GM12878 (cell line): ENCODE measurements around the gene ATXN1. TPM values are rescaled to one million over a fixed set of nuclear protein-coding genes. Genes with fewer than 3 reads are reported as not detected.

Experiments
- ATAC-seq: fragments of 200-7000 bp; cut with Tn5 transposase; 3 replicates; pipeline ENCODE4 v1.9.1; 2020; ENCODE audit warnings: mild to moderate bottlenecking, moderate library complexity
- BruUV-seq: library from RNA; stranded (reverse); fragments of 400-500 nt; replicated peaks from 2 replicates; lab custom pipeline; 2021; lab: Mats Ljungman, UMichigan
- CTCF ChIA-PET: fragments of 300-600 bp; sonication (Branson Sonifier 250); formaldehyde crosslinking; extraction: SDS; loops from one replicate; lab custom pipeline; 2021; ENCODE audit warnings: inconsistent platforms; lab: Yijun Ruan, JAX
- POLR2A ChIA-PET: fragments of 350-600 bp; formaldehyde crosslinking; extraction: SDS; loops from one replicate; lab custom pipeline; 2021; ENCODE audit warnings: inconsistent platforms; lab: Charles Lee
- RAD21 ChIA-PET: fragments of 300-600 bp; sonication (Branson Sonifier 250); formaldehyde crosslinking; loops from one replicate; lab custom pipeline; 2023; ENCODE audit warnings: antibody characterized with exemption; ENCODE audit not compliant: unreplicated experiment; lab: Charles Lee
- SMC1A ChIA-PET: fragments of 300-600 bp; sonication (Branson Sonifier 250); formaldehyde crosslinking; loops from one replicate; lab custom pipeline; 2023; ENCODE audit not compliant: unreplicated experiment, uncharacterized antibody; lab: Charles Lee
- DNase-seq: peaks from one replicate; pipeline ENCODE4 v3.0.0-alpha.2; 2011; ENCODE audit warnings: low read depth, low spot score
- FAIRE-seq: peaks from 3 replicates; lab custom pipeline; 2011; peaks lifted over from hg19 to GRCh38; lab: Jason Lieb, UNC
- H2AFZ ChIP-seq: 2 replicates; pipeline ENCODE4 v1.6.0; 2011; ENCODE audit warnings: low read depth, low read length, control low read depth; ENCODE audit not compliant: control insufficient read depth
- H3K27ac ChIP-seq: 2 replicates; pipeline ENCODE4 v1.5.1; 2011; ENCODE audit warnings: control low read depth; ENCODE audit not compliant: control insufficient read depth, insufficient read depth
- H3K27me3 ChIP-seq, 2 experiments: replicated peaks in 1 of 2; 2 replicates each; pipeline versions ENCODE4 v1.6.0 to v1.6.1; 2011; ENCODE audit warnings: low read length in 1 of 2; ENCODE audit not compliant: control insufficient read depth in 2 of 2, insufficient read depth in 2 of 2
- H3K36me3 ChIP-seq, 2 experiments: 2 replicates each; pipeline ENCODE4 v1.5.1; 2011; ENCODE audit warnings: low read length in 1 of 2; ENCODE audit not compliant: control insufficient read depth in 2 of 2, insufficient read depth in 2 of 2
- H3K4me1 ChIP-seq: 2 replicates; pipeline ENCODE4 v1.6.1; 2011; ENCODE audit warnings: mild to moderate bottlenecking, low read length, moderate library complexity, mixed read lengths; ENCODE audit not compliant: control insufficient read depth, insufficient read depth
- H3K4me2 ChIP-seq: 2 replicates; pipeline ENCODE4 v1.6.0; 2011; ENCODE audit warnings: control low read depth; ENCODE audit not compliant: control insufficient read depth, insufficient read depth
- H3K4me3 ChIP-seq: fragments of 200-600 bp; sonication (generic); 2 replicates; pipeline ENCODE4 v1.5.1; 2016
- H3K79me2 ChIP-seq: 2 replicates; pipeline ENCODE4 v1.6.0; 2011; ENCODE audit warnings: low read length; ENCODE audit not compliant: control insufficient read depth, insufficient read depth
- H3K9ac ChIP-seq: 2 replicates; pipeline ENCODE4 v1.8.0; 2011; ENCODE audit warnings: low read length, control low read depth, mixed read lengths; ENCODE audit not compliant: control insufficient read depth, insufficient read depth
- H3K9me3 ChIP-seq: replicated peaks from 3 replicates; pipeline ENCODE4 v1.5.1; 2011; ENCODE audit warnings: mild to moderate bottlenecking, low read length; ENCODE audit not compliant: control insufficient read depth, insufficient read depth
- H4K20me1 ChIP-seq: 2 replicates; pipeline ENCODE4 v1.6.0; 2011; ENCODE audit not compliant: control insufficient read depth, insufficient read depth
- EP300 ChIP-seq, 2 experiments: fragments of 150-350 bp in 1 of 2; IDR thresholded peaks; 2 replicates each; pipeline ENCODE4 v1.6.1; 2011 to 2012; ENCODE audit warnings: low read depth in 2 of 2, low read length in 2 of 2, borderline replicate concordance in 1 of 2, improper control_type of control experiment in 1 of 2, inconsistent platforms in 1 of 2; ENCODE audit not compliant: control insufficient read depth in 1 of 2
- GABPA ChIP-seq: IDR thresholded peaks from 2 replicates; pipeline ENCODE4 v1.6.1; 2014; ENCODE audit warnings: antibody characterized with exemption, low read depth, mild to moderate bottlenecking, inconsistent platforms
- HSF1 ChIP-seq: fragments of 150-350 bp; IDR thresholded peaks from 2 replicates; pipeline ENCODE4 v1.6.1; 2014; ENCODE audit warnings: mild to moderate bottlenecking, low read depth, low read length
- MYC ChIP-seq: IDR thresholded peaks from 2 replicates; pipeline ENCODE4 v1.6.1; 2011; ENCODE audit warnings: mild to moderate bottlenecking, low read length, moderate library complexity, inconsistent platforms; ENCODE audit not compliant: insufficient read depth, insufficient replicate concordance, insufficient read length, severe bottlenecking
- PAX8 ChIP-seq: fragments of 450-650 bp; IDR thresholded peaks from 2 replicates; pipeline ENCODE4 v1.6.1; 2017; ENCODE audit warnings: mild to moderate bottlenecking, moderate library complexity
- RAD21 ChIP-seq: IDR thresholded peaks from 2 replicates; pipeline ENCODE4 v1.6.1; 2011; ENCODE audit warnings: mild to moderate bottlenecking, low read depth, low read length, moderate library complexity; ENCODE audit not compliant: insufficient read depth
- SMAD5 ChIP-seq: IDR thresholded peaks from 2 replicates; pipeline ENCODE4 v1.6.1; 2016; ENCODE audit warnings: antibody characterized with exemption, low read depth
- SREBF1 ChIP-seq: IDR thresholded peaks from 2 replicates; pipeline ENCODE4 v1.6.1; 2012; ENCODE audit warnings: mild to moderate bottlenecking, low read length
- WGBS: methylation state at CpG from one replicate; pipeline ENCODE4 v1.1.6; 2016; ENCODE audit warnings: low lambda C conversion rate; ENCODE audit not compliant: insufficient replicate concordance, insufficient coverage; ENCODE audit errors: missing lambda C conversion rate; 5-methylcytosine and 5-hydroxymethylcytosine counted together
- in situ Hi-C: fragments of 300-500 bp; cut with MboI; formaldehyde crosslinking; loops from 9 replicates; pipeline ENCODE4 v1.14.3; 2018; ENCODE audit warnings: mixed read lengths
- intact Hi-C: fragments of 100-400 bp; cut with micrococcal nuclease; formaldehyde crosslinking; loops from one replicate; pipeline ENCODE4 v1.14.2; 2022; ENCODE audit not compliant: unreplicated experiment
- polyA plus RNA-seq, 11 experiments: library from polyadenylated mRNA; depleted of rRNA in 4 of 11; unstranded in 6 of 11; stranded (reverse) in 5 of 11; fragments of >200 nt; fragmentation: Nextera tagmentation in 4 of 11; fragmentation: Illumina TruSeq in 1 of 11; extraction: Ambion mirVana in 4 of 11; extraction: Trizol in 1 of 11; gene quantifications; 1 replicate in 1 of 11; 2 replicates in 10 of 11; pipeline versions ENCODE4 v1.2.1 to v1.2.3, GENCODE V29; 2011 to 2016; ENCODE audit warnings: inconsistent platforms in 2 of 11, missing spikeins in 2 of 11, low read depth in 1 of 11
- total RNA-seq, 4 experiments: library from RNA; depleted of rRNA in 3 of 4; stranded (reverse); fragments of >200 nt in 3 of 4; fragmentation: Illumina TruSeq in 1 of 4; extraction: Trizol in 1 of 4; gene quantifications; 2 replicates each; pipeline versions ENCODE4 v1.2.1 to v1.2.3, GENCODE V29; 2013 to 2021

ATXN1 gene
- total and polyA plus RNA-seq, 10 of the 15 experiments (the other 5 are each of a cell fraction or from before 2014, with no cell fraction given), result 12.2 to 51.2 (median 20.5) TPM

- WGBS, result 85% methylated on average over 9 of the region's 9 CpGs
- TF ChIP-seq SREBF1 (no peak), MYC (no peak), RAD21 (no peak), PAX8 (no peak), GABPA (no peak), SMAD5 (no peak), HSF1 (no peak), EP300 (IDR thresholded peaks at IDR 0.05; ENCODE audit: borderline replicate concordance in 1 of 2, control insufficient read depth in 1 of 2, low read depth in 2 of 2, low read length in 2 of 2) (no peak)
- H3K4me1 ChIP-seq, result no peaks in the 10 kb centered on the region
- no TSS peak for BruUV-seq
- DNase-seq (no peak), ATAC-seq (no peak), FAIRE-seq (no peak)
- no peaks in the 10 kb centered on the region; a peak in 1 of 4 replicates for H3K27me3 ChIP-seq
- intact Hi-C loops (no loop called here), in situ Hi-C loops (no loop called here)
- no peak overlapping the region for H2AFZ ChIP-seq
- RAD21 ChIA-PET, result no interaction called here
- no peak overlapping the region for H3K9ac ChIP-seq
- no peaks in the 10 kb centered on the region for H3K9me3 ChIP-seq
- no peaks in the 10 kb centered on the region for H4K20me1 ChIP-seq
- POLR2A ChIA-PET, result no interaction called here
- SMC1A ChIA-PET, result no interaction called here
- H3K36me3 ChIP-seq, result no peaks in the 10 kb centered on the region
- no peak overlapping the region for H3K4me2 ChIP-seq
- no peaks in the 10 kb centered on the region for H3K79me2 ChIP-seq
- no peak overlapping the region for H3K27ac ChIP-seq
- CTCF ChIA-PET, result no interaction called here
- H3K4me3 ChIP-seq, result no peak overlapping the region
Observed at GRCh38 chr6:16254535-16254934, 506.7 kb downstream of the ATXN1 start.
